ENCODE measurements around the gene RNF225.
A peak's percentile ranks its signal among the peaks of the same experiment; 100 is the strongest.
"Not testable (repeated sequence)": the region's sequence is repeated elsewhere in the genome, so short reads cannot be mapped to it uniquely, and the experiment has no call there.

RNF225 gene

GRCh38 chr19:58395220-58395978 lies at the start of gene RNF225:
Gene RNF225, plus strand, starts transcription at chr19:58395656. Its CDS starts 434 bp downstream, at chr19:58396090.
- DNase-seq, result no peak

DNA sequence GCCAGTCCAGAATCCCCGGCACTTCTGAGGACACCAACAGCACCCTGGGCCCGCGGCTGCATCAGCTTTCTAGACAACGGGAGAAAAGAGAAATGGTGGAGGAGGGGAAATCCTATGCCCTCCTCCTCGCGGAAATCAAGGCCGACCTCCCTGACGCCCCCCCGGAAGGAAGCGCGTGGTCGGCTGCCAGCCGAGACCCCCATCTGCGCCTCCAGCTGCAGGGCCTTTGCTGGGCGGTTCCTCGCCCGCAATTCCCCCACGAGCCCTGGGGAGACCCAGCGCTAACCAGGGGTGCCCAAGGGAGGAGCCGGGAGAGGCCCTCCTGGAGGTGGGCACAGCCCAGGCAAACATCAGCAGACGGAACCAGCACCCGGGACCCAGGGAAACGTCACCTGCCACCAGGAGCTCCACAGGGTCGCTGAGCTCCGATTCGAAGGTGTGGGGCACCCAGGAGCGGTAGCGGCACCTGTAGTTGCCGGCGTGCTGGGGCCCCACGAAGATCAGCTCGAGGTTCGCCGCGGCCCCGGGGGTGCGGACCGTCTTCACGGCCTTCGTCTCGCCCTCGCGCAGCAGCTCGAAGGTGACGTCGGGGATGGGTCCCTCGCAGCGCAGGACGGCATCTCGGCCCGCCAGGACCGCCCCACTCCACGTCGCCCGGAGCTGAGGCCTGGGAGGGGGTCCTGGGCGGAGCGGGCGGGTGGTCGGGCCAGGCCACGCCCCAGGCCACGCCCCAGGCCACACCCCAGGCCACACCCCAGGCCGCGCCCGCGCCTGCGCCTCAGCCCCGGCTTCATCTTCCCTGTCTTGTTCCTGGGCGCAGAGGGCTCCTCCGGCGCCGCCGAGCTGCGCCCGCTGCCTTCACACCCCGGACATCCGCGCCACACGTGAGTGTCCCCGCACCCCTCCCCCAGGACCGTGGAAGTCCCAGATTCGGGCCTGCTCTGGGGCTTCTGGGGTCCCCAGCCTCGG lies 48.2 kb upstream of the RNF225 start:
- peak in 1 of 2 experiments; percentile 55 for DNase-seq

DNA sequence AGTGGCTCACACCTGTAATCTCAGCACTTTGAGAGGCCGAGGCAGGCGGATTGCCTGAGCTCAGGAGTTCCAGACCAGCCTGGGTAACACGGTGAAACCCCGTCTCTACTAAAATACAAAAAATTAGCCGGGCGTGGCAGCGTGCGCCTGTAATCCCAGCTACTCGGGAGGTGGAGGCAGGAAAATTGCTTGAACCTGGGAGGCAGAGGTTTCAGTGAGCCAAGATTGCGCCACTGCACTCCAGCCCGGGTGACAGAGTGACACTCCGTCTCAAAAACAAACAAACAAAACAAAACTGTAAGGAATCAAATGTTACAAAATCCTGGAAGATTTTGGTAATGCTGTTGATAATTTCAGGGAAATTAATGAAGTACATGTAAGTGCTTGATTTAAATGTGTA lies 47.4 kb upstream of the RNF225 start:
- DNase-seq, result not testable (repeated sequence)

GRCh38 chr19:58349590-58349989 lies 45.9 kb upstream of the RNF225 start:
- no peak for DNase-seq

- DNase-seq, result no peak
Measured at GRCh38 chr19:58350001-58350861, 45.2 kb upstream of the RNF225 start.

- no peak for DNase-seq
Measured at GRCh38 chr19:58350871-58351557, 44.4 kb upstream of the RNF225 start.

GRCh38 chr19:58351558-58351878 lies 43.9 kb upstream of the RNF225 start:
- DNase-seq, result no peak

GRCh38 chr19:58351990-58352755 lies 43.3 kb upstream of the RNF225 start:
- DNase-seq, result no peak

GRCh38 chr19:58352760-58353671 lies 42.4 kb upstream of the RNF225 start, which contains the start of gene A1BG:
Gene A1BG, minus strand, starts transcription at chr19:58353492. Its CDS starts 55 bp downstream, at chr19:58353437.
- no peak for DNase-seq

DNA sequence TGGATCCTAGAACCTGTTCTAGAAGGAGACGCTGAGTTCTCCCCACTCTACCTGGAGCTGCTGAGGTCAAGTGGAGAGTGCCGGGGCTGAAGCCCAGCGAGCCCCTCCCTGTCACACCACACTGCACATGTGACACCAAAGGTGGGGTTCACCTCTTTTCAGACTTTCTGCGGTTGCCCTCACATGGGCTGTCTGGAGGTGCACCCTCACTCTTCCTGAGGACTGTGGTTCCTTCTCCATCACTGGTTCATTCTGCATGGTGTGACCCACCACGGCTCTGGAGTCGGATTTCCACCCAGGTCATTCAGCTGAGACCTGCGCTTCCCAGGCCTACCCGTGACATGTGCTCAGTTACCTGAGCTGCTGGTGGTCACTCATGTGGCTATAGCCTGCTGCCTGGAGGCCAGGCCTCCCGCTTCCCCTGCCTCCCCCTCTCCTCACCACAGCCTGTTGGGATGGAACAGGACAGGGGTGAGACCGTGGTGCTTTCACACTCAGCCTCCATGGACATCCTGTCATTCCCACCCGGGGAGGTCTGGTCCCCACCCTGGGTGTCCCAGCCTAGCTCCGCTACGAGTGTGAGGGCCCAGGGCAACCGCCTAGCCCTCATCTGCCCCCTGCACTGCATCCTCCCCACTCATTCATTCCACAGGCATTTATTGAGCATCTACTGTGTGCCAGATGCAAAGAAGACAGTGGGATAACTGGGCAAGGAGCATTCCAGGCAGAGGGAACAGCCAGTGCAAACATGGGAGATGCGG lies 41.6 kb upstream of the RNF225 start:
- DNase-seq, result no peak

DNA sequence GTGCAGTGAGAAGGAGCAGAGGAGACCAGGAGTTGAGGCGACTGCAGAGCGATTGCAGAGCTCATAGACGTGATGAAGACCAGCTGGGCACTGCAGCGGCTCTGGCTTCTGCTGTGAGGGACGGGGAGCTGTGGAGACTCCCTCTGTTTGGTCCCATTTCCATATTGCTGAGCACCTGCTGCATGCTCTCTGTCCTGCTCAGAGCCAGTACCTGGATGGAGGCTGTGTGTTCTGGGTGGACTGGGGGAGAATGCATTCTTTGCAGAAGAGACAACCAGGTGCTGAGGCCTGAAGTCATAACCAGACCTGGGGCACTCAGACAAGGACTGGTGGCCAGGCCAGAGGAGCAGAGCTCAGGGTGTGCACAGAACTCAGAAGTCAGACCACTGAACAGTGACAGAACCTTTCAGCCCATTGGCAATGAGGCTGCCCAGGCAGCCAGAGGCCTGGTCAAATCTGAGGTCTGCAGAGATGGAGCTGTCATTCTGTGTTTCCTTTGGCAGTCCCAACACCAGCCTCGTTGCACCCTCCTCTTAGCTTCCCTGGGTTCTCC lies 40.9 kb upstream of the RNF225 start:
- DNase-seq, result no peak

DNA sequence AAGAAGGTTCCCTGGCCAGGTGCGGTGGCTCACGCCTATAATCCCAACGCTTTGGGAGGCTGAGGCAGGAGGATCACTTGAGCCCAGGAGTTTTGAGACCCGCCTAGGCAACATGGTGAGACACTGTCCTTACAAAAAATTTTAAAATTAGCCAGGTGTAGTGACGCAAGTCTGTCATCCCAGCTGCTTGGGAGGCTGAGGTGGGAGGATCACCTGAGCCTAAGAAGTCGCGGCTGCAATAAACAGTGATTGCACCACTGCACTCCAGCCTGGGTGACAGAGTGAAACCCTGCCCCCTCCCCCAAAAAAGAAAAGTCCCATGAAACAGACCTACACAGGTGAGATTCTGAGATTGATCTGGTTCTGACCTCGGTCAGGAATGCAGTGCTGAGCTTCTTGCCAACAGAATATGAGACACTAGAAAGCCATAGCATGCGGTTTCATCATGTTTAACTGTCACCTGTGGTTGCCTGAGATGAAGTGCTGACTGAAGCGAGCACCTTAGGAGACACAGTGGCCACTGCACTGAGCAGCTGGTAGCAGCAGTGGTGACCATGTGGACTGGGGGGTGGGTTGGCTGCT lies 40.1 kb upstream of the RNF225 start:
- no peak for DNase-seq

DNA sequence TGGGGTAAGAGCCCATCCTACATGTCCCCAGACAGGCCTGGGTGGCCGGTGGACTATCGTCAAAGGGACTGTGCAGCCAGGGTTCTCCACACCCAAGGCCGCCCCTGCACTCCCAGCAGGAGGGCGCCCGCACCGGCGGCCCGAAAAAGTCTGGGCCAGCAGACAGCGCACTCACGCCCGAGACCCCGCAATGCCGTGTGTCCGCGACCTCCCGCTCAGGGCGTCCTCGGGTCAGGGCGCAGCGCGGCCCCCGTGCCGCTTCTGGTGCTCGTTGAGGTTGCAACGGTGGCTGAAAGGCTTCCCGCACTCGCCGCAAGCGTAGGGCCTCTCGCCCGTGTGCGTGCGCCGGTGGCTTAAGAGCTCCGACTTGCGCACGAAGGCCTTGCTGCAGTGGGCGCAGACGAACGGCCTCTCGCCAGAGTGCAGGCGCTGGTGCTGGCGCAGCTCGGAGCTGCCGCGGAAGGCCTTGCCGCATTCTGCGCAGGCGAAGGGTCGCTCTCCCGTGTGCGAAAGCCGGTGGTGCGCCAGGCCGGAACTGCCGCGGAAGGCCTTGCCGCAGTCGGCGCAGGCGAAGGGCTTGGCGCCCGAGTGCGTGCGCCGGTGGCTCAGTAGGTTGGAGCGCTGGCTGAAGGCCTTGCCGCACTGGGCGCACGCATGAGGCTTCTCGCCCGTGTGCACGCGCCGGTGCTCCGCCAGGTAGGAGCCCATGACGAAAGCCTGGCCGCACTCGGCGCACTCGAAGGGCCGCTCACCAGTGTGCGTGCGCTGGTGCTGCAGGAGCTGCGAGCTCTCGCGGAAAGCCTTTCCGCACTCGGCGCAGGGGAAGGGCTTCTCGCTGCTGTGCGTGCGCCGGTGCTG lies 39.3 kb upstream of the RNF225 start:
- no peak for DNase-seq

- no peak for DNase-seq
Measured at GRCh38 chr19:58356766-58357480, 38.5 kb upstream of the RNF225 start.

- no peak for DNase-seq
Measured at GRCh38 chr19:58357481-58358145, 37.8 kb upstream of the RNF225 start.

DNA sequence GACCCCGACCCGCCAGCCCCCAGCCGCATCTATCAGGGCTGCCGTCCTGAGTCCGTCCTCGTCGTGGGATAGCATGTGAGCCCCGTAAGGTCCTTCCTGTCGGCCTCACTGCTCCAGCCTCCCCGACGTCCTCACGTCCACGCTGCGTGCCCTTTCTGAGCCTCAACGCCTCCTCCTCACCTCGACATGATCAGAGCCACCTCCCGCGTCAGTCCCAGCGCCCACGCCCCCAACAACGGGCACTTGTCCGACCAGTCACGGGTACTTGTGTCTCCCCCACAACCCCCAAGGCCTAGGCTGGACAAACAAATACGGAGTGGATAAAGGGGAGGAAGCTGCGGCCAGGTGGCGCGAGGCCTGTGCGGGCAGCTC lies 33.6 kb upstream of the RNF225 start:
- DNase-seq, result peak in 1 of 2 experiments; percentile 64

Data from SW 1271 (cell line).